GM12878 (cell line): Measurements from ENCODE around the gene INCA1. TPM values are rescaled to one million over a fixed set of nuclear protein-coding genes. Genes with fewer than 3 reads are reported as not detected.

ENCODE experiments used
- ATF2 ChIP-seq: IDR thresholded peaks from 2 replicates; pipeline ENCODE4 v1.6.1; 2012; ENCODE audit warnings: low read length, inconsistent platforms
- CREB1 ChIP-seq: IDR thresholded peaks from 2 replicates; pipeline ENCODE4 v1.6.1; 2012; ENCODE audit warnings: low read depth, mild to moderate bottlenecking, inconsistent platforms
- ELK1 ChIP-seq: IDR thresholded peaks from 2 replicates; pipeline ENCODE4 v1.6.1; 2012; ENCODE audit warnings: low read depth, low read length, improper control_type of control experiment
- IKZF1 ChIP-seq: fragments of 450-650 bp; conservative IDR thresholded peaks from 2 replicates; pipeline ENCODE4 v1.6.1; 2017; ENCODE audit warnings: antibody characterized with exemption, mild to moderate bottlenecking
- IRF4 ChIP-seq: IDR thresholded peaks from 2 replicates; pipeline ENCODE4 v1.6.1; 2011; ENCODE audit warnings: low read depth, low read length
- PML ChIP-seq: IDR thresholded peaks from 2 replicates; pipeline ENCODE4 v1.6.1; 2012; ENCODE audit warnings: low read length, inconsistent platforms
- POLR2AphosphoS5 ChIP-seq: IDR thresholded peaks from 2 replicates; pipeline ENCODE4 v1.6.1; 2011; ENCODE audit warnings: mild to moderate bottlenecking, low read length, inconsistent platforms
- POU2F2 ChIP-seq: IDR thresholded peaks from 3 replicates; pipeline ENCODE4 v1.6.1; 2011; ENCODE audit warnings: low read depth, mild to moderate bottlenecking, low read length, borderline replicate concordance
- RAD51 ChIP-seq: fragments of 450-650 bp; IDR thresholded peaks from 2 replicates; pipeline ENCODE4 v1.6.1; 2016; ENCODE audit warnings: moderate library complexity, mild to moderate bottlenecking, inconsistent platforms
- RBBP5 ChIP-seq: fragments of 200-600 bp; sonication (generic); conservative IDR thresholded peaks from 2 replicates; pipeline ENCODE4 v1.6.1; 2016
- USF1 ChIP-seq: IDR thresholded peaks from 2 replicates; pipeline ENCODE4 v1.6.1; 2011; ENCODE audit warnings: borderline replicate concordance, low read depth, mild to moderate bottlenecking, moderate library complexity, mixed read lengths, low read length; ENCODE audit not compliant: insufficient read depth; ENCODE audit errors: extremely low read length
- ZBTB11 ChIP-seq: fragments of 450-650 bp; formaldehyde crosslinking; IDR thresholded peaks from 2 replicates; pipeline ENCODE4 v1.5.0; 2022; ENCODE audit warnings: mild to moderate bottlenecking, missing genetic modification characterization
- ZBTB40 ChIP-seq: fragments of 450-650 bp; IDR thresholded peaks from 2 replicates; pipeline ENCODE4 v1.6.1; 2016; ENCODE audit warnings: mild to moderate bottlenecking, moderate library complexity, borderline replicate concordance
- polyA plus RNA-seq, 11 experiments: library from polyadenylated mRNA; depleted of rRNA in 4 of 11; unstranded in 6 of 11; stranded (reverse) in 5 of 11; fragments of >200 nt; fragmentation: Nextera tagmentation in 4 of 11; fragmentation: Illumina TruSeq in 1 of 11; extraction: Ambion mirVana in 4 of 11; extraction: Trizol in 1 of 11; gene quantifications; 1 replicate in 1 of 11; 2 replicates in 10 of 11; pipeline versions ENCODE4 v1.2.1 to v1.2.3, GENCODE V29; 2011 to 2016; ENCODE audit warnings: inconsistent platforms in 2 of 11, missing spikeins in 2 of 11, low read depth in 1 of 11
- total RNA-seq, 4 experiments: library from RNA; depleted of rRNA in 3 of 4; stranded (reverse); fragments of >200 nt in 3 of 4; fragmentation: Illumina TruSeq in 1 of 4; extraction: Trizol in 1 of 4; gene quantifications; 2 replicates each; pipeline versions ENCODE4 v1.2.1 to v1.2.3, GENCODE V29; 2013 to 2021

Gene INCA1
- total and polyA plus RNA-seq, 10 of the 15 experiments (the other 5 are each of a cell fraction or from before 2014, with no cell fraction given) = 0.19 to 1.8 (median 0.45) TPM

GRCh38 chr17:4947411-4948165, 49.7 kb downstream of the INCA1 start (continued):
- peak; percentile 59 for TF ChIP-seq POLR2AphosphoS5
- TF ChIP-seq RBBP5 = no peak
- 0 out of 2 replicates have a peak, but pooled peaks have one; percentile 18 for TF ChIP-seq IRF4
- no peak for TF ChIP-seq USF1
- no peak for TF ChIP-seq PML
- TF ChIP-seq ZBTB40 = peak; percentile 71; the same call in 1 of the 2 replicates
- no peak for TF ChIP-seq ATF2
- no peak for TF ChIP-seq RAD51
- peak; percentile 43; the same call in 1 of the 3 replicates for TF ChIP-seq POU2F2
- TF ChIP-seq ZBTB11 (CRISPR knock-in tag) = peak; percentile 52
- TF ChIP-seq CREB1 = no peak
- peak; percentile 29; the same call in 1 of the 2 replicates for TF ChIP-seq ELK1
- peak; percentile 80 for TF ChIP-seq IKZF1
- TF ChIP-seq, all 136 proteins: peak for 45
